ENCODE results near the gene CHORDC1. TPM values are rescaled to one million over a fixed set of nuclear protein-coding genes. Genes with fewer than 3 reads are reported as not detected.

CHORDC1 gene
- total and polyA plus RNA-seq, 2 of the 13 experiments (the other 11 are each of a cell fraction or from before 2014, with no cell fraction given): 19.1 to 73.5 TPM

- Histone ChIP-seq H3K9me3 (ENCODE audit: low read length) (no peaks in the 10 kb centered on the region), H3K79me2 (ENCODE audit: insufficient read depth, low read length) (no peaks in the 10 kb centered on the region), H3K4me3 (replicated peaks in 1 of 3; ENCODE audit: insufficient read depth in 1 of 3, low read depth in 2 of 3, low read length in 3 of 3) (no peak overlapping the region), H4K20me1 (ENCODE audit: insufficient read depth, low read length) (no peaks in the 10 kb centered on the region), H3K4me2 (ENCODE audit: low read depth, low read length) (no peak overlapping the region), H3K27ac (ENCODE audit: extremely low read length, insufficient read depth, low read length) (no peak overlapping the region), H2AFZ (ENCODE audit: low read length) (no peak overlapping the region), H3K36me3 (replicated peaks in 1 of 2; ENCODE audit: control insufficient read depth in 1 of 2, insufficient read depth in 2 of 2, low read length in 2 of 2) (no peaks in the 10 kb centered on the region), H3K4me1 (ENCODE audit: insufficient read depth, low read length) (no peaks in the 10 kb centered on the region), H3K9ac (ENCODE audit: insufficient read depth, low read depth, low read length) (no peak overlapping the region), H3K27me3 (ENCODE audit: control insufficient read depth in 1 of 2, insufficient read depth in 2 of 2, low read length in 2 of 2) (no peaks in the 10 kb centered on the region)
- in situ Hi-C loops (cut with HindIII; ENCODE audit: extremely low pct_ligation_motif_present, low pct_unique_long_range_greater_than_20kb) (no loop called here), intact Hi-C loops (cut with micrococcal nuclease; ENCODE audit: unreplicated experiment) (no loop called here)
- BruUV-seq (replicated peaks): no TSS peak
- TF ChIP-seq SMC3 (IDR thresholded peaks at IDR 0.05; ENCODE audit: low read length): no peak
- TF ChIP-seq U2AF1 (optimal IDR thresholded peaks at IDR 0.05; ENCODE audit: low read depth, low read length): no peak
- no peak for TF ChIP-seq RBM22 (optimal IDR thresholded peaks at IDR 0.05; ENCODE audit: low read length)
- TF ChIP-seq ERF (CRISPR knock-in tag; IDR thresholded peaks at IDR 0.05): no peak
- TF ChIP-seq RORA (CRISPR knock-in tag; IDR thresholded peaks at IDR 0.05): no peak
- TF ChIP-seq NFE2L2 (IDR thresholded peaks at IDR 0.05; ENCODE audit: low read length): no peak
- TF ChIP-seq ZFP36L1 (CRISPR knock-in tag; IDR thresholded peaks at IDR 0.05): no peak
- no peak for TF ChIP-seq ZNF282 (IDR thresholded peaks at IDR 0.05; ENCODE audit: partially characterized antibody)
- no peak for TF ChIP-seq ETV5 (CRISPR knock-in tag; IDR thresholded peaks at IDR 0.05; ENCODE audit: borderline replicate concordance)
- TF ChIP-seq CEBPG (CRISPR knock-in tag; IDR thresholded peaks at IDR 0.05): no peak
- no peak for TF ChIP-seq DR1 (CRISPR knock-in tag; IDR thresholded peaks at IDR 0.05)
- TF ChIP-seq, protein P1, sequence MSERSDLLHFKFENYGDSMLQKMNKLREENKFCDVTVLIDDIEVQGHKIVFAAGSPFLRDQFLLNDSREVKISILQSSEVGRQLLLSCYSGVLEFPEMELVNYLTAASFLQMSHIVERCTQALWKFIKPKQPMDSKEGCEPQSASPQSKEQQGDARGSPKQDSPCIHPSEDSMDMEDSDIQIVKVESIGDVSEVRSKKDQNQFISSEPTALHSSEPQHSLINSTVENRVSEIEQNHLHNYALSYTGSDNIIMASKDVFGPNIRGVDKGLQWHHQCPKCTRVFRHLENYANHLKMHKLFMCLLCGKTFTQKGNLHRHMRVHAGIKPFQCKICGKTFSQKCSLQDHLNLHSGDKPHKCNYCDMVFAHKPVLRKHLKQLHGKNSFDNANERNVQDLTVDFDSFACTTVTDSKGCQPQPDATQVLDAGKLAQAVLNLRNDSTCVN (CRISPR knock-in tag; IDR thresholded peaks at IDR 0.05; ENCODE audit: borderline replicate concordance): no peak
- TF ChIP-seq HCFC1 (IDR thresholded peaks at IDR 0.05; ENCODE audit: low read depth, low read length): no peak
- no peak for TF ChIP-seq ZNF143 (CRISPR knock-in tag; IDR thresholded peaks at IDR 0.05)
- CTCF ChIA-PET (ENCODE audit: low intra/inter-chr PET ratio, low total read pairs): no interaction called here
- no peak for ATAC-seq
- DNase-seq (ENCODE audit: low spot score): no peak
- POLR2A ChIA-PET: no interaction called here
- 89% methylated on average over 4 of the region's 4 CpGs for WGBS (ENCODE audit: low lambda C conversion rate)
- FAIRE-seq: no peak
Observed at GRCh38 chr11:90192869-90193582, 29.8 kb downstream of the CHORDC1 start.
